NCI-H226 (cell line): ENCODE results near the gene DOC2B.
A peak's percentile ranks its signal among the peaks of the same experiment; 100 is the strongest.
"Not testable (repeated sequence)": the region's sequence is repeated elsewhere in the genome, so short reads cannot be mapped to it uniquely, and the experiment has no call there.

ENCODE experiments used
- DNase-seq: peaks from one replicate; pipeline ENCODE4 v3.0.0-alpha.2; 2015

Gene DOC2B

GRCh38 chr17:181245-182049, at the start of gene DOC2B:
DOC2B (minus strand) TSS chr17:181650; CDS start chr17:181479, 171 bp downstream.
- peak; percentile 46 for DNase-seq

- no peak for DNase-seq
Observed at GRCh38 chr17:230395-230770, 48.9 kb upstream of the DOC2B start.

- no peak for DNase-seq
Observed at GRCh38 chr17:229709-230394, 48.4 kb upstream of the DOC2B start.

- DNase-seq, result no peak
Observed at GRCh38 chr17:228951-229708, 47.7 kb upstream of the DOC2B start.

GRCh38 chr17:227946-228615, 46.6 kb upstream of the DOC2B start:
- no peak for DNase-seq

- DNase-seq, result no peak
Observed at GRCh38 chr17:227078-227945, 45.9 kb upstream of the DOC2B start.

GRCh38 chr17:226108-227077, 44.9 kb upstream of the DOC2B start:
- no peak for DNase-seq

- DNase-seq, result no peak
Observed at GRCh38 chr17:225551-225950, 44.1 kb upstream of the DOC2B start.

GRCh38 chr17:224576-224975, 43.1 kb upstream of the DOC2B start:
- DNase-seq, result not testable (repeated sequence)

- no peak for DNase-seq
Observed at GRCh38 chr17:223723-224471, 42.4 kb upstream of the DOC2B start.

GRCh38 chr17:222172-222571, 40.7 kb upstream of the DOC2B start:
- no peak for DNase-seq

- DNase-seq, result no peak
Observed at GRCh38 chr17:219696-220095, 38.2 kb upstream of the DOC2B start.

GRCh38 chr17:218432-219110, 37.1 kb upstream of the DOC2B start:
- no peak for DNase-seq

GRCh38 chr17:216625-217024, 35.2 kb upstream of the DOC2B start:
- no peak for DNase-seq

- DNase-seq, result peak; percentile 19
Observed at GRCh38 chr17:215563-216478, 34.4 kb upstream of the DOC2B start.

GRCh38 chr17:214881-215331, 33.5 kb upstream of the DOC2B start:
- no peak for DNase-seq

GRCh38 chr17:213286-214105, 32.0 kb upstream of the DOC2B start:
- no peak for DNase-seq
